ENCODE measurements around the gene PARP12.
A peak's percentile ranks its signal among the peaks of the same experiment; 100 is the strongest.

DNA sequence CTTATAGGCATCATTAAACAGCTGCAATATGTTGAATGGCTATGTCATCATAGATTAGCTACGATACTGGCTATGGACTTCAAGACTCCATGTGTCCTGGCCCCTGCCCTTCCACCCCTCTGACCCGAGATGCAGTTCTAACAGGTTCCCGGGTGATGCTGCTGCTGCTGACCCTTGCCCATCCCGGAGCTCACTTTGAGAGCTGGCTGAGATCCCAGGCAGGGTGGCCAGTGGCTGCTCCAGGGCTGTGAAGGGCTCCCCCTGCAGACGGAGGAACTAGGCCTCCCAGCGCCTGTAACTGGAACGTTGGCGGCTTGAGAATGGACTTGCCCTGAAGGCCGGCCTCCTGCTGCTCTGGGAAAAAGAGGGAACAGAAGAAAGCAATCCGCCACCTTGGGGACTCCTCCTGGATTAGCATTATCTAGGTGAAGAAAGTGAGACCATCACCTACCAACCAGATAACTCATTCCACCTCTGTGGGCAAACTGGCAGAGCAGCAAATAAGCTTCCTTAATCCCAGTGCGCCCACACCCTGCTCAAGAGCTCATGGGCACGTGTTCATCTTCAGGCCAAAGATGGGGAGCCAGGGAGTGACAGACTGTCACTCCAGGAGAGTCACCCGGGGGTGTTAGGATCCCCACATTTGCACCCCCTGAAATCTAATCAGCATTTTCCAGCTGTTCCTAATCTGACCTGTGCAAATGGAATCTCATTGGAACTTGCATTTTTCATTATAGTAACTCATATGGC is 56.8 kb downstream of the PARP12 start:
- TF ChIP-seq, protein P1, sequence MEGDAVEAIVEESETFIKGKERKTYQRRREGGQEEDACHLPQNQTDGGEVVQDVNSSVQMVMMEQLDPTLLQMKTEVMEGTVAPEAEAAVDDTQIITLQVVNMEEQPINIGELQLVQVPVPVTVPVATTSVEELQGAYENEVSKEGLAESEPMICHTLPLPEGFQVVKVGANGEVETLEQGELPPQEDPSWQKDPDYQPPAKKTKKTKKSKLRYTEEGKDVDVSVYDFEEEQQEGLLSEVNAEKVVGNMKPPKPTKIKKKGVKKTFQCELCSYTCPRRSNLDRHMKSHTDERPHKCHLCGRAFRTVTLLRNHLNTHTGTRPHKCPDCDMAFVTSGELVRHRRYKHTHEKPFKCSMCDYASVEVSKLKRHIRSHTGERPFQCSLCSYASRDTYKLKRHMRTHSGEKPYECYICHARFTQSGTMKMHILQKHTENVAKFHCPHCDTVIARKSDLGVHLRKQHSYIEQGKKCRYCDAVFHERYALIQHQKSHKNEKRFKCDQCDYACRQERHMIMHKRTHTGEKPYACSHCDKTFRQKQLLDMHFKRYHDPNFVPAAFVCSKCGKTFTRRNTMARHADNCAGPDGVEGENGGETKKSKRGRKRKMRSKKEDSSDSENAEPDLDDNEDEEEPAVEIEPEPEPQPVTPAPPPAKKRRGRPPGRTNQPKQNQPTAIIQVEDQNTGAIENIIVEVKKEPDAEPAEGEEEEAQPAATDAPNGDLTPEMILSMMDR (IDR thresholded peaks at IDR 0.05; ENCODE audit: low read length): peak; percentile 55
- no peak for TF ChIP-seq EZH2 (IDR thresholded peaks at IDR 0.05; ENCODE audit: borderline replicate concordance, low read length)
